OCI-LY7 (cell line): ENCODE results near the gene WDR18.

Source experiments
- CTCF ChIP-seq: fragments of 200-600 bp; sonication (generic); conservative IDR thresholded peaks from 2 replicates; pipeline ENCODE4 v1.5.1; 2014; ENCODE audit warnings: mild to moderate bottlenecking, antibody characterized with exemption, low read length, moderate library complexity, mixed read lengths
- EZH2phosphoT487 ChIP-seq: fragments of 200-600 bp; sonication (generic); IDR thresholded peaks from 2 replicates; pipeline ENCODE4 v1.6.1; 2018; ENCODE audit warnings: low read depth, borderline replicate concordance, mild to moderate bottlenecking, mixed run types, antibody characterized with exemption, low read length, moderate library complexity, mixed read lengths

DNA sequence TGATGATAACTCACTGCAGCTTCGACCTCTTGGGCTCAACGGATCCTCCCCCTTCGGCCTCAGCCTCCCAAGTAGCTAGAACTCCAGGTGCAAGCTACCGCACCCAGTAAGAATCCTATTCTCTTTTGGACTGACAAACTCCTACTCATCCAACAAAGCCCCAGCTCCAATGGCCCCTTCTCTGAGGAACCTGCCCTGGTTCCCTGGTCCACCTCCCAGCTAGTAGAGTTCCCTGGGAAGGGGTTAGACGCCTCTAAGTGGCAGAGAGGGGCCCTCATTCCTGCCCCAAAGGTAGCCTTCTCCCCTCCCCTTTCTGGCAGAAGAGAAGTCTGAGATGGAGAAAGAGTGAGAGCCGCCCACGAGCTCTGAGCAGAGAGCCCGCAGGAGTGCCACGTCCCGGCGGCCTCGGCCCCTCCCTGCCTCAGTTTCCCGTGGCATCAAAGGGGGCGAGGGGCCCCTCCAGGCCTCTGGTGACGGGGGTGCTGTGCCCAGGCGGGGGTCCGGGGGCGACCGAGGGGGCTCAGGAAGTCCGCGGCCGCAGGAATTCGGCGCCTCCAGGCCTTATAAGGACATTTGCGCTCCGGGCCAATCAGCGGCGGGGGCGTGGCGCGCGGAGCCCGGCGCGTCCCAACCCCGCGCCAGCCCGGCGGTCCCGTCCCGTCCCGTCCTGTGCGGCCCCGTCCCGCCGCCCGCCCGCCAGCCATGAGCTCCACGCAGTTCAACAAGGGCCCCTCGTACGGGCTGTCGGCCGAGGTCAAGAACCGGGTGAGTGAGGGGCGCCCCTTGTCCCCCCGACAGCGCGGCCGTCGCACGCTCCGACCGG is 42.0 kb downstream of the WDR18 start, which contains the start of gene CNN2:
- no peak for TF ChIP-seq CTCF
- no peak for TF ChIP-seq EZH2phosphoT487
